K562 (cell line): Measurements from ENCODE around the gene TRAIP.

Source experiments
- CHD4 ChIP-seq: fragments of 200-600 bp; sonication (generic); IDR thresholded peaks from 3 replicates; pipeline ENCODE4 v1.6.1; 2012; ENCODE audit warnings: low read depth, mild to moderate bottlenecking, mixed read lengths, low read length, inconsistent platforms; ENCODE audit not compliant: insufficient read depth, insufficient replicate concordance, poor library complexity, severe bottlenecking
- FOXA1 ChIP-seq: fragments of 450-650 bp; IDR thresholded peaks from 2 replicates; pipeline ENCODE4 v1.6.1; 2016; ENCODE audit warnings: mild to moderate bottlenecking, borderline replicate concordance
- KLF6 ChIP-seq: fragments of 250-450 bp; sonication (Bioruptor Pico); IDR thresholded peaks from 2 replicates; pipeline ENCODE4 v1.4.0; 2020; ENCODE audit warnings: mild to moderate bottlenecking, moderate library complexity, borderline replicate concordance
- MAFF ChIP-seq: IDR thresholded peaks from 2 replicates; pipeline ENCODE4 v1.6.1; 2012; ENCODE audit warnings: low read length, improper control_type of control experiment
- RCOR1 ChIP-seq, 2 experiments: IDR thresholded peaks; 2 replicates each; pipeline ENCODE4 v1.6.1; 2012; ENCODE audit warnings: low read depth in 2 of 2, low read length in 2 of 2, borderline replicate concordance in 1 of 2, improper control_type of control experiment in 1 of 2
- ZNF766 ChIP-seq: fragments of 200-800 bp; sonication (Bioruptor generic); conservative IDR thresholded peaks from 2 replicates; pipeline ENCODE4 v1.6.1; 2016; ENCODE audit warnings: missing genetic modification characterization, missing compliant biosample characterization
- TF ChIP-seq, protein P1 (sequence below): fragments of 450-650 bp; IDR thresholded peaks from 2 replicates; pipeline ENCODE4 v1.6.1; 2016; ENCODE audit warnings: borderline replicate concordance
- TF ChIP-seq, protein P2 (sequence below): fragments of 450-650 bp; conservative IDR thresholded peaks from 2 replicates; pipeline ENCODE4 v1.6.1; 2016; ENCODE audit warnings: missing genetic modification characterization, low read depth, mild to moderate bottlenecking, missing compliant biosample characterization, moderate library complexity

DNA sequence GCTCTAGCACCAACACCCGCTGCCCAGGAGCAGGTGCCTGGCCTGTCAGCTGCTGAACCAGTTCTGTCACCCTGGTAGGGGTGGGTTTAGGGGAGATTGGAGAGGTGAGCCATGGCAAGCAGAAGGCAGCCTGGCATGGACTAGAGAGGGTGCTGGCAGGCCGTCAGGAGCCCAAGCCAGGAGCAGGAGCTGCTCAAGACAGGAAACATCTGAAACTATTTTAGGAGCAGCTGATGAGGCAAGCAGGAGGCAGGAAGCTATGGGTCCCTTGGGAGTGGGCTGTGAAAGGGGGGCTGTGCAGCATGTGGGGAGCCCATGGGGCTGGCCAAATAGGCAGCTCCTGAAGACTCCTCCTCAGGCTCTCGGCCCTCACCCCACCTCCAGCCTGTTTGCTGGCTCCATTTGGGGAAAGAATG is 51.0 kb downstream of the TRAIP start:
- TF ChIP-seq, protein P1, sequence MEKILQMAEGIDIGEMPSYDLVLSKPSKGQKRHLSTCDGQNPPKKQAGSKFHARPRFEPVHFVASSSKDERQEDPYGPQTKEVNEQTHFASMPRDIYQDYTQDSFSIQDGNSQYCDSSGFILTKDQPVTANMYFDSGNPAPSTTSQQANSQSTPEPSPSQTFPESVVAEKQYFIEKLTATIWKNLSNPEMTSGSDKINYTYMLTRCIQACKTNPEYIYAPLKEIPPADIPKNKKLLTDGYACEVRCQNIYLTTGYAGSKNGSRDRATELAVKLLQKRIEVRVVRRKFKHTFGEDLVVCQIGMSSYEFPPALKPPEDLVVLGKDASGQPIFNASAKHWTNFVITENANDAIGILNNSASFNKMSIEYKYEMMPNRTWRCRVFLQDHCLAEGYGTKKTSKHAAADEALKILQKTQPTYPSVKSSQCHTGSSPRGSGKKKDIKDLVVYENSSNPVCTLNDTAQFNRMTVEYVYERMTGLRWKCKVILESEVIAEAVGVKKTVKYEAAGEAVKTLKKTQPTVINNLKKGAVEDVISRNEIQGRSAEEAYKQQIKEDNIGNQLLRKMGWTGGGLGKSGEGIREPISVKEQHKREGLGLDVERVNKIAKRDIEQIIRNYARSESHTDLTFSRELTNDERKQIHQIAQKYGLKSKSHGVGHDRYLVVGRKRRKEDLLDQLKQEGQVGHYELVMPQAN = no peak
- TF ChIP-seq CHD4 = no peak
- no peak for TF ChIP-seq FOXA1
- TF ChIP-seq, protein P2, sequence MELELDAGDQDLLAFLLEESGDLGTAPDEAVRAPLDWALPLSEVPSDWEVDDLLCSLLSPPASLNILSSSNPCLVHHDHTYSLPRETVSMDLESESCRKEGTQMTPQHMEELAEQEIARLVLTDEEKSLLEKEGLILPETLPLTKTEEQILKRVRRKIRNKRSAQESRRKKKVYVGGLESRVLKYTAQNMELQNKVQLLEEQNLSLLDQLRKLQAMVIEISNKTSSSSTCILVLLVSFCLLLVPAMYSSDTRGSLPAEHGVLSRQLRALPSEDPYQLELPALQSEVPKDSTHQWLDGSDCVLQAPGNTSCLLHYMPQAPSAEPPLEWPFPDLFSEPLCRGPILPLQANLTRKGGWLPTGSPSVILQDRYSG (tag) = no peak
- TF ChIP-seq MAFF = no peak
- TF ChIP-seq ZNF766 (CRISPR knock-in tag) = no peak
- TF ChIP-seq KLF6 = no peak
- TF ChIP-seq RCOR1 (IDR thresholded peaks at IDR 0.05; ENCODE audit: borderline replicate concordance in 1 of 2, low read depth in 2 of 2, low read length in 2 of 2) = no peak
